Stimulated activated CD8-positive, alpha-beta memory T cell treated with anti-CD3 and anti-CD28 coated beads, Interleukin-15, amount 100 ng/mL, for 4 hours (primary cell): Measurements from ENCODE around the gene GRAMD1B.
"Not testable (repeated sequence)": the region's sequence is repeated elsewhere in the genome, so short reads cannot be mapped to it uniquely, and the experiment has no call there.

Source experiments
- DNase-seq, 2 donors: peaks; one replicate each; pipeline ENCODE4 v3.0.0-alpha.2; 2020; ENCODE audit warnings: low read depth in 2 of 2

GRAMD1B gene

DNA sequence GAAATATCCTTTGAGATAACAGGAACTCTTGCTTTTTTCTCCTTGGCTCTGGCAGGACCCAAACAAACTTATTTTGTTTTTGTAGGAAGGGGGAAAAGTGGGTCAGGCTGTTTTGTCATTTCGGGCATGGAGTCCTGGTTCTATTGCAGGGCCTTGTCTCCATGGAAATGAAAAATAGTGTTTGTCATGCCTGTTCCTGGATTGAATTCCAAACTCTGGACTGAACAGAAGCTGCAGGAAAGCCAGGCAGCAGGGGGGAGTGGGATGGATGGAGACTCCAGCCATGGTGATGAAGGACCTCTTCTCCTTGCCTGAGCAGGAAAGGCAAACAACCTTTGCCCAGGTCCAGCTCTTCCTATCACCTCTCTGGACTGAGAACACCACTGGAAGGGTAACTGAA lies 137.4 kb downstream of the GRAMD1B start:
- DNase-seq = no peak

DNA sequence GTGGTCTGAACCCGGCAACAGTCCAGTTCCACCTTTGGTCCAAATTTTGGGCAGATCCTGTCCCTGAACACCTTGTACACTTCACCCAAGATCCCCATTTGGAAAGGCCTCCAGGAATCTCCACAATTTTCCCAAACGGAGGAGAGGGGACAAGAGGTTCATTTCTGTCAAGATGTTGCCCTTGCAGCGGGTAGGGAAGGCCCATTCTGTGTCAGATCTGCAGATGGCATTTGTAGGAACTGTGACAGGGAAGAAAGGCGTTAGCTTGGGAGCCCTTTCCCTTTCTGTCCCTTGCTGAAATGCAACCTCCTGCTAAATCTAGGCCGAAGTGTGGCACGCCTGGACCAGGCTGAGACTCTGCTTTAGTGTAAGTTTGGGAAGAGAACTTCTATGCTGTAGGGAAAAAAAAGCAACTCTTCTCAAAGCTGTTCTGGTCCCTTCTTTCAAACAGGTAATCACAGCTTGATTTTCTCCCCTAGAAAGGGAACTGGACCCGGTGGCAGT lies 138.3 kb downstream of the GRAMD1B start:
- DNase-seq = no peak

DNA sequence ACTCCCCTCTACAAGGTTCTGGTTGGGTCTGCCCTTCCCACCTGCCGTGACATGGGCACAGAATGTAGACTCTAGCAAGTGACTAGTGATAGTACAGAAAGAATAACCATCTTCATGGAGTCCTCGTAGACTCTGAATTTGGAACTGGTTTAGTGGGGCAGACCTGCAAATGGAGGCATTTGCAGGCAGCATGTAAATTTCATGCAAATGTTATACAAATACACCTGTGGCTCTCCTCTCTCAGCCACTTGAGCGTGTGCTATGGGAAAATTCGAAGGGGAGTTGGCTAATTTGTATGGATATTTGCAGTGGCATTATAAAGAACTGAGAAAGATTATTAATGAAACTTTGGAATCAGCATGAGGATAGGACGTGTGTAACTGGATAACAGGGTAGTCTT lies 139.3 kb downstream of the GRAMD1B start:
- DNase-seq = no peak

DNA sequence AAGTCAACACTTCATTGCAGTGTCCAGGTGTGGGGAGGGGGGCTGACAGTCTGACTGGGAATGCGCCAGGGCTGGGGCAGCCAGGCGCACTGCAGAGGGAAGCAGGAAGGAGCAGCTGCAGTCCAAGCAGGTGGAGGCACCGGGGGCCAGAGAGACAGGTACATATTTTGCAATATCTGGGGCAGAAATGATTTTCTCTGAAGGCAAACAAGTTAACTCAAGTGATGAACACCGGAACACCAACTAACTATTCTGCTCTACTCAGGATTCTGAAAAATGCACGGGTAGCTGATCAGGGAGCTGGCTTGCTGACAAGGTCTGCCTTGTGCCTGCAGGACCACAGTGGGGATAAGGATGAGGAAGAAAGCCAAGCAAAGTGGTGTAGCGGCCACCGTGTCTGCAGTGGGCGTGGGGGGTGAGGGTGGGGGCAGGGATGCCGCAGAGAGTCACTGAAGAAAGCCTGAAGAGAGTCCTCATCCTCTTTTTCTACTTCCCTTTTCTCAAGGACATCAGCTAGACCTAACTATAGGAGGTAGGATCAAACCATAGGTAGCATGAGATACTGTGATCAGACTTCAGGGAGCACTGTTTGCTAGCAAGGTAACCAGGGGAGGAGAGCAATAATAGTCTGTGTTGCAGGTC lies 141.0 kb downstream of the GRAMD1B start:
- DNase-seq = no peak

DNA sequence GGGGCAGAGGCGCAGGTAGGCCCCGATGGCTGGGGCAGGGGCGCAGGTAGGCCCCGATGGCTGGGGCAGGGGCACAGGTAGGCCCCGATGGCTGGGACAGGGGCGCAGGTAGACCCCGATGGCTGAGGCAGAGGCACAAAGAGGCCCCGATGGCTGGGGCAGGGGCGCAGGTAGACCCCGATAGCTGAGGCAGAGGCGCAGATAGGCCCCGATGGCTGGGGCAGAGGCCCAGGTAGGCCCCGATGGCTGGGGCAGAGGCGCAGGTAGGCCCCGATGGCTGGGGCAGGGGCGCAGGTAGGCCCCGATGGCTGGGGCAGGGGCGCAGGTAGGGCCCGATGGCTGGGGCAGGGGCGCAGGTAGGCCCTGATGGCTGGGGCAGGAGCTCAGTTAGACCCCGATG lies 142.7 kb downstream of the GRAMD1B start:
- not testable (repeated sequence) for DNase-seq

DNA sequence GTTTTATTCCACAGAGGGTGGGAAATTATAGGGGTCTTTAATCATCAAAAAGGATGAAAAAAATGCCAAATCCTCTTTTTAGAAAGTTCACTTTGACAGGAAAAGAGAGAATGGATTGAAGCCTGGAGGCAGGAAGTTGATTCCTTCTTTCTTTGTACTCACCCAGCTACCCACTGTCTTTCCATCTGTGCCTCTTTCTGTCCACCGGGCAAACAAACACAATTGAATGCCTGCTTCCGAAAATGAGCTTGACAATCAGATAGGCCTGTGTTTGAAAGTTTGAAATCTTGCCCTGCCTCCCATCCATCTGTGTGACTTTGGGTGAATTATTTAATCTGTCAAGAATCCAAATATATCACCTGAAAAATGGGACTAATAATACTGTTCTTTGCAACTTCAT lies 143.2 kb downstream of the GRAMD1B start:
- no peak for DNase-seq

DNA sequence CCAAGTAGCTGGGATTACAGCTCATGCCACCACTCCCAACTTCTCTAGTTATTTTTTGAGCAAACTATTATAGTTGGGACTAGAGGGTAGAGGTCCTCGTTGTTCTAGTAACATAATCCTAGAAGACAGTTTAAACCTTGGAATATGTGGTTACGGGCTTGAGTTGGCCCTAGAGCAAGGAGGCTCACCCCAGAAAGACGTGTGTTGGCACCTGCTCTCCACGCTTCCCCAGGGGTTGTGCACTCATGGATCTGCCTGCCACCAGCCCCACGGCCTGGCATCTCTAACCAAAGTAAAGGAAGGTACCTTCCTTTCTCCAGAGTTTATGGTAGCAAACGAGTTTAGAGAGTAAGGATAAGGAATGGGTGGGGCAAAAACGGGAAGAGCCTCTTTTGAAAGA lies 145.4 kb downstream of the GRAMD1B start:
- no peak for DNase-seq

DNA sequence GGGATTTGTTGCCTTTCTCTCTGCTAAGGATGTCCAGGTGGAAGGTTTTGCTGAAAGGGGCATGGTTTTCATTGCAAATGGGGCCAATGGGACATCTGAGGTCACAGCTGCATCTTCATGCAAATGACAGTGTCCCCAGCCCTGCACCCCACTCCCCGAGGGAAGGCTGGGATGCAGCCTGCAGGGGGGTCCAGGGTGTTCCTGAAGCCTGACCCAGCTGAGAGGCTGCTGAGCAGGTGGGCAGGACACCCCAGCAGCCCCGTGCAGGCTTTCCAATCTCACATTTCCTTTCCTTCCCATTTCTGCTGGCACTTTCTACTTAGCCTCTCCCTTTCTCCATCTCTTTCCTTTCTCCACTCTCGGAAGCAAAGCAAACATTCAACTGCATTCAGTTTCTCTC lies 146.0 kb downstream of the GRAMD1B start:
- DNase-seq = no peak

DNA sequence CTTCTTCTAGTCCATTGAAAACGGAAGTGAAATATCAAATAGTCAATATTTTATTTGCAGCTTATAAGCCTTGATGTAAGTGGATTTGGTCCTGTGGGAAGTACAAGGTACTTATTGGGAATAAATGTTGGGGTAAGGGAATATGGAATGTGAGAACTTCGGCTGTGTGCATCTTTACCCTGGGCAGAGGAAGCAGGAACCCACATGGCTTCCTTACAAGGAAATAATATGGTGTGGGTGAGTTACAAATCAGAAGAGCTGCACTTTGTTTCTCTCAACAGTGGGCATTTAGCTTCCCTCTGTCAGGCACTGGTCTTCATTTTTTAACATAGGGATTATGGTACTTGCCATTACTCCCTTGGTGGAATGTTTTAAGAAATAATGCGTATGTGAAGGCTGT lies 146.4 kb downstream of the GRAMD1B start:
- no peak for DNase-seq

DNA sequence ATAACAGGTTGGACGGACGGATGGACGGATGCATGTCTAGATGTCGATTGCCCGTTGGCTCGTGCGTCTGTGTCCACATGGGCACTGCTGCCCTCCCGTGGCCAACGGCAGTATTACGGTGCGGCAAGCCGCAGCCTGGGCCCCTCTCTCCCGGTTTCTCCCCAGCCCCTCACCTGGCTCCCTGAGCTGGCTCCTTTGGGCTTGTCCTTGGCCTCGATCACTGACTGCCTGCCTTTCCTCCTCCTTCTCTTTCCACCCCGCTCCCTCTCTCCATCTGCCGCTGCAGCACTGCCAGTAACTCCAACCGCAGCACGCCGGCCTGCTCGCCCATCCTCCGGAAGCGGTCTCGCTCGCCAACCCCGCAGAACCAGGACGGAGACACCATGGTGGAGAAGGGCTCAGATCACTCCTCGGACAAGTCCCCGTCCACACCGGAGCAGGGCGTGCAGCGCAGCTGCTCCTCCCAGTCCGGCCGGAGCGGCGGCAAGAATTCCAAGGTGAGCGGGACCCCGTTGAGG lies 147.1 kb downstream of the GRAMD1B start:
- peak; percentile 9 to 23 for DNase-seq

DNA sequence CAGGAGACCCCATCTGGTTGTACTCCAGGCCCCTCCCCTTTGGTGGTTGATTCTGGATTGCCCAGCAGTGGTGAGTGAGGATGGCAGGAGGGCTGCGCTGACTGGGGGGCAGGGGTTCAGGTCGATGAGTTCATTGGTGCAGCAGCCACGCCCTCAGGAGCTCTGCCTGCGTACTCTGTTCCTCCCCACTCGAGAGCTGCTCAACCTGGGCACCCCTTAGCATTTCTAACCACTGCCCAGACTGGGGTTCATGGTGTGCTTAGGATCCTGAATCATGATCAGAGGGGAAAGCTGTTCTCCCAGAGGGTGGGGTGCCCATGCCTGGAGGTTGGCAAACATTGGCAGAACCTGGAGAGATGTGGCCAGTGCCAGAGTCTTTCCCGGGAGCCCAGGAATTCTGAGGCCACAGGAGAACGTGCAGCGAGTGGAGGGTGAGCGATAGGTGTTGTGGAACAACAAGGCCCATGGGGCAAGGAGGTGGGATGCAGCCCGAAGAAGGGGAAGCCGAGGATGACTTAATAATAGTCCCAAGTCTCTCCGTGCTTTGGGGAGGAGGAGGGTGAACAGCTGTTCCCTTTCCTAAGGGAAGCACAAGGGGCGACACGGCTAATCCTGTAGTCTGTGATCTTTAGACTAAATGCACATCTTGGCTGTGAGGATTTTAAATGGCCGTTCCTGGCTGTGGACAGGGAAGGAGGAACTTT lies 148.9 kb downstream of the GRAMD1B start:
- no peak for DNase-seq

DNA sequence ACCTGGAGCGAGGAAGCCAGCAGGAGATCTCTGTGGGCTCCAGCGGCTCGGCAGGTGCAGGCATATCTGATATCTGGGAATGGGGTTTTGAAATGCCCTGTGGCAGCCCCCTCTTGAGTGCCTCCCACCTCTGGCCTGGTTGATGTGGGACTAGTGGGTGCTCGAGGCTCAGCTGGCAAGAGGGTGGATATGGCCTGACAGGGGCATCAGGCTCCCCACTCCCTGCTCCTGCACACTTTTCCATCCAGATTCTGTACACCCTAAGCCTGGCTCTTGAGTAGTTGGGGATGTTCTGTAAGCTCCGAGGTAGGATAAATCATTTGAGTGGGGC lies 149.4 kb downstream of the GRAMD1B start:
- DNase-seq = no peak

DNA sequence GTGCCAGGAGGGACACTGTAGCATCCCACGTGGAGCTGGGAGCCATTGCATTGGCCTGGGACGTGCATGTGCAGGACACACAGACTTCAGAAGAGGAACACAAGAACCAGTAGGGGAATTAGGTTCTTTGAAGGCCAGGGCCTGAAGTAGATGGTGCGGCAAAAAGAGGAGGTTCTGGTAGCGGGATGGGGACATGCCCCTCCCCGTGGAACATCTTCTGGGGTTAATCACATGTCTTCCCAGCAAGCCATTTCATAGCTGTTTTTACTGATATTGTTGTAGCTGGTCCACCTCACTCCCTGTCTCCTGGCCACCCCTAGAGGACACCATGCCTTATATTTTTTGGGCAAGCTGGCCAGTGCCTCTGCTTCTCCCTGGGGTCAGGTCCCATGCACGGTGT lies 150.1 kb downstream of the GRAMD1B start:
- DNase-seq = no peak

DNA sequence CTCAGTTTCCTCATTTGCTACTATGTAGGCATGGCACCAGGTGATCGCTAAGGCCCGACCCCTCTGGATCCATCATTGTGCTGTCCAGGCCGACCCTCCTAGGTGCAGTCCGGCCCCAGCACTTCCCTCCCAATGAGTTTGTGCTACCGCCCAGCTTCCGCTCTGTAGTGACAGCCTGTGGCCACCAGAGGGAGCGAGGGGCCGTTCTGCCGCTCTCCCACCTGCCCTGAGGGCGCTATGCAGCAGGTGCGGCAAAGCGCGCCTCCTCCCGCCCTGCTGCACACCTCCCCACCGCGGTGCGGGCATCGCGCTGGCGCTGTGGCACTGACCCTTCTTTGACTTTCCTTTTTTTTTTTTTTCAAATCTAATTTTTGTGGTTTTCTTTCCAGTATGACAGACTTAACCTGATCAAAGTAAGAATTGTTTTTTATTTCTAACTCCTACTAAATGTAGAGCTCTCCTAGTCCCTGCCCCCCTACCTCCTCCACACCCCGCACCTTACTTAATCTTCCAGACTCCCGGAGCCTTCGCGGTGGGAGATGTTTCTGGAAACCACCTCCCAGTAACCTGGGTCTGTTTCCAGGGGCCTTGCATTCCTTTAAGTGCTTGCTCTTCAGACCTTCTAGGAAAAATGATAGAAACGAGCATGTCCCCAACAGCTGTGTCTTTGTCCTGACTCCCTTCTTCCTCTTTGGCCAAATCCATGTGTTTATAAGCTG lies 150.6 kb downstream of the GRAMD1B start:
- DNase-seq = peak; percentile 23 to 26

DNA sequence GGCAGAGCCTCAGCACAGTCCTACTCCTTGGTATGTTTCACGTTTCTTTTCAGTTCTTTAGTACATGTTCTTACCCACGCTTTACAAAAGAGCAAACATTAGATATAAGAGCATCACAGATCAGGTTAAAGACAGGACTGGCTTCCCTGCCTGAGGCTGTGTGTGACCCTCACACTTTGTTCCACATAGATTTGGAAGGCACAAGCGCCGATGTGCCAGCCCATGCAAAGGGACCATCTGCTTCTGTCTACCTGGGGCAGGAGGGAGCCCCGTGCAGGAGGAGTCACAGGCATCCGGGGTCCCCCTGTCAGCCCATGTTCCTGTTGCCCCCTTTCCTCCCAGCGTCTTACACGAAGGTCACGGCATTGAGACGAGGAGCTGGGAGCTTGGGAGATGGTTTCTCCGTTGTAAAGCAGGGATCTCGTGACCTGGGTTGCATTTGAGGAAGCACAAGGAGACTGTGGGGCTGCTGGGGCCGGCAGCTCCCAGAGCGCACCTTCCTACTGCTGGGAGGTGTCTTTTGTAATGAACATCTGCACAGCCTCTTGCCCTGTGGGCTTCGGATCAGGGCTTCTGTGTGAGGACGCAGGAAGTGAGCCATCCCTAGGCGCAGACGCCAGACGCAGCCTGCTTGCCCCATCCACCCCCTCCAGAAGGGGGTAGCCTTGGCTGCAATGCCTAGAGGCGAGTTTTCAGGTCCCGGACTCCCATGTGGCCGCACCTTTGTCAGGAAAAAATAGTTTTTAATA lies 151.8 kb downstream of the GRAMD1B start:
- DNase-seq = no peak

DNA sequence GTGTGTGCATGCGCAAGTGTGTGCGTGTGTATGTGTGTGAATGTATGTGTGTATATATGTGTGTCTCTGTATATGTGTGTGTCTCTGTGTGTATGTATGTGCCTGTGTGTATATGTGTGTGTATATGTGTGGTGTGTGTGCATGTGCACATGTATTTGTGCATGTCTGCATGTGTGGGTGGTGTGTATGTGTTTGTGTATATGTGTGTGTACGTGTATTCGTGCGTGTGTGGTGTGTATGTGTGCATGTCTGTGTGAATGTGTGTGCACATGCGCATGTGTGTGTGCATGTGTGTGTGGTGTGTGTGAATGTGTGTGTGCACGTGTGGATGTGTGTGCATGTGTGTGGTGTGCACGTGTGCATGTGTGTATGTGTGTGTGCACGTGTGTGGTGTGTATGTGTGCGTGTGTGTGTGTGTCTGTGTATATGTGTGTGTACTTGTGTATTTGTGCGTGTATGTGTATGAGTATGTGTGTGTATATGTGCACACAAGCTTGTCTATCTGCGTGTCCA lies 153.0 kb downstream of the GRAMD1B start:
- DNase-seq = no peak

DNA sequence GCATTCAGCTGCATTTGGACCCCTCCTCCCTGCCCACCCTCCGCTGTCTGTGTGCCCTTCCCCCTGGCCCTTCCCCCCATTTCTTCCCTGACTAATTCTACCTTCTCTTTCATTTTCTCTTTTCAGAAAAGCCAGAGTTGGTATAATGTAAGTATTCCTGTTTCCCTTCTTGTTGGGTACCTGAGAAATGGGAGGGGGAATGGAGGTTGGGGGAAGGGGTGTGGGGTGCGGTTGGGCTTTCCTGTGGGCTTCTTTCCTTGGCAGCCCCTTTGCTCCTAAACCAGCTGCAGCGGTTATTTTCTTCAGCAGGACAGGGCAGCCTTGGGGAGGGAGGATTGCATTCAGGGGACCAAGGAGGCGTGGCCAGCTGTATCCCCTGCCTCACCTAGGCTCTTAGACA lies 154.1 kb downstream of the GRAMD1B start:
- no peak for DNase-seq

DNA sequence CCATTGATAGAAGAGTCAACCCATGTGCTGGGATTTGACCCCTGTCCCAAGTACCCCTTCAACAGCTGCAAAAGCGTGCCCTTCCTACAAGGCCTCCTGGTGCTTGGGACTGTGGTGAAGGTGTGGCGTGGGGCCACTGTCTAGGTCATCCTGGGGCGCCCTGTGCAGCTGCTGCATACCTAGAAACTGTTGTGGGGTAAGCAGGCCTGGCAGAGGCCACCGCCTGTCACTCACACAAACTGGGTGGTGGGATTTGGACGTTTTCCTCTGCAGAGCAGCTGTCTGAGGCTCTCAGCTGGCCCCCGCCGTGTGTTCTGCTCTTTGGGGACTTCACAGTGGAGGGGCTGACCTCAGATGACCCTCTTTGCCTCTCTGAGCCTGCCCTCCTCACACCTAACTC lies 154.7 kb downstream of the GRAMD1B start:
- DNase-seq = no peak

DNA sequence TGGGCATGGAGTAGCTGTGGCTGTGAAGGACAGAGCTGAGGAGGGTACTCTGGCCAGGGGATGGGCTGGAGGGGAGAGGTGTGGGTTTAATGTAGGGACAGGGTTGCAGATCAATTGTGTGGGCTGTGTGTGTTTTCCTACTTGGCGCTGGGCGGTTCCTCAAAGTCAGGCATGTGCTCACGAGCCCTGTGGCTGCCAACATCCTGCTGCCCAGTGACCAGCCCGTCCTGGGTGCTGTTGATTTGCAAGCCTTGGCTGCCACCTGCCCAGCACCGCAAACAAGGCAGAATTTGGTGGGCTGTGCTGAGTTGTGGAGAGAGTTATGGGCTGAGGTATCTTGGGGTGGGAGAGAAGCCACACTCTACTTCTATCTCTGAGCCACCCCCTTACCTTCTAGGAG lies 155.1 kb downstream of the GRAMD1B start:
- DNase-seq = no peak

DNA sequence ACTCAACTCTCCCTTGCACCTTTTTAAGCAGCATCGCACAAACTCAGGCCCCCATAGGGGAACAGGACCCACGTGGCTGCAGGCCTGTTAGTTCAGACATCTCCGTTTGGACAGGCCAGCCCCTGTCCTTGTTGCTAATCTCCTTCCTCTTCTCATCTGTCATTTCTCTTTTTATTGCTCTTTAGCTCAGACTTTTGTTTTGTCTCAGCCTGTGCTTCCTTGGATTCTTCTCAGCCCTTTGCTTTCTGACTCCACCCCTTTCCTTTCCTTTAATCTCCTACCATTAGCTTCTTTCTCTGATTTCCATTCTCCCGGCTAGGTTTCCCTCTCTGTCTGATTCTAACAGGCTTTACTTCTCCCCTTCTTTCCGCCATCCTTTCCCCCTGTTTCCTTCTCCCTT lies 155.6 kb downstream of the GRAMD1B start:
- no peak for DNase-seq

DNA sequence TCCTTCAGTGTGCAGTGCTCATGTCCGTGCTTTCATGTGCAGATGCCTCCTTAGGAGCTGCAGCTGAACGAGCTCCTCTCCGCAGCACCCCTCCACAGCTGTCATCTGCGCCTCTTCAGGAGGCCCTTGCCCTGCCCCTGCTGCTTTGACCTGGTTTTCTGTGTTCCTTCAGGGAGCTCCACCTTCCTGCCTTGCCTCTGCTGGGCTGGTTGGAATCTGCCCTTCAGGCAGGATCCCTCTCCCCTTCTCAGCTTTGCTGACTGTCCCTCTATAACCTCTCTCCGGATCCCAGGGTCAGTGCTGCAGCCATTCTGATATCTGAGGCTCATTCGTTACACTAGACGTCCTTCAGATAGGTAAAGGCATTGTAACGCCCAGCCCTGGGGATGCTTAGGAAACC lies 156.5 kb downstream of the GRAMD1B start:
- no peak for DNase-seq

DNA sequence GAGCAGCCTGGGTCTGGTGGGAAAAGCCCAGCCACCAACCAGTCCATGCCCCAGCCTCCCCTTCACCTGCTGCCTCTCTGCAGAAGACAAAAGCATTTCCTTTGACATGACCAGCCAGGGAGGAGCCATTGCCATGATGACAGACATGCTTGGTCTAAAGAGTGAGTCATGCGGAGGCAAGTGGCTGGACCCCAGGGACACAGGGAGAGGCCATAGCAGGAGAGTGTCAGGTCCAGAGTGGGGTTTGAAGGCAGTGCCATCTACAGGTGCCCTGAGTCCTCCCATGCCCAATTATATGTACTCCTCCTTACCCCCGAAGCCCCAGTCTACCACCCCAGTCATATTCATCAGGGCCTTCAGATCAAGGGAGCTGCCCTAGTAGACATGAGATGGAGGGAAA lies 157.0 kb downstream of the GRAMD1B start:
- DNase-seq = no peak
